Right lobe of liver (tissue), 4 donors: ENCODE measurements around the gene ADPRS.

ENCODE experiments used
- POLR2A ChIP-seq: fragments of 450-650 bp; IDR thresholded peaks from one replicate; pipeline ENCODE4 v1.6.1; 2017; ENCODE audit warnings: antibody characterized with exemption, mild to moderate bottlenecking
- TF ChIP-seq, protein P1 (sequence below), 4 donors: fragments of 200-600 bp in 3 of 4; fragments of 450-650 bp in 1 of 4; IDR thresholded peaks; one replicate each; pipeline versions ENCODE4 v1.5.1 to v1.8.0; 2016 to 2022; ENCODE audit warnings: antibody characterized with exemption in 4 of 4, mild to moderate bottlenecking in 2 of 4
- donor health status: DM: no; HTN: no; CAD: no.
- donor health status: DM: no; HTN: no; CAD: no.
- donor health status: DM: no; HTN: yes; CAD: no.

DNA sequence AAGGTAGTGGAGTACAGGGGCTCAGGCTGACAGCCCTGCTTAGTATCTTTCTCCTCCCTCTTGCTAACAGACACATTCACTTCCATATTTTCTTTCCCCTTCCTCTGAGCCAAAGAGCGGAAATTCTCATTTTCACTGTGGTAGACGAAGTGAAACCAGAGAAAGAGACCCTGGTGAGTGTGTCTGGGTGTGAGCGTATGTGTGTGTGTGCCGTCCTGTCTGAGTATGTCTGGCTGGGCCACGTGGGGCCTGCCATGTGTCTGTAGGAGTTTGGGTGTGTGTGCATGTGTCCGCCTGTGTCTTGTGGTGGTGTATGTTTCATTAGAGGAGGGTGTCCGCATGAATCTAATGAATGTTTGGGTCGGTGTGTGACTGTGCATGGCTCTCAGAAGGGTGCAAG lies 34.7 kb downstream of the ADPRS start:
- TF ChIP-seq, protein P1, sequence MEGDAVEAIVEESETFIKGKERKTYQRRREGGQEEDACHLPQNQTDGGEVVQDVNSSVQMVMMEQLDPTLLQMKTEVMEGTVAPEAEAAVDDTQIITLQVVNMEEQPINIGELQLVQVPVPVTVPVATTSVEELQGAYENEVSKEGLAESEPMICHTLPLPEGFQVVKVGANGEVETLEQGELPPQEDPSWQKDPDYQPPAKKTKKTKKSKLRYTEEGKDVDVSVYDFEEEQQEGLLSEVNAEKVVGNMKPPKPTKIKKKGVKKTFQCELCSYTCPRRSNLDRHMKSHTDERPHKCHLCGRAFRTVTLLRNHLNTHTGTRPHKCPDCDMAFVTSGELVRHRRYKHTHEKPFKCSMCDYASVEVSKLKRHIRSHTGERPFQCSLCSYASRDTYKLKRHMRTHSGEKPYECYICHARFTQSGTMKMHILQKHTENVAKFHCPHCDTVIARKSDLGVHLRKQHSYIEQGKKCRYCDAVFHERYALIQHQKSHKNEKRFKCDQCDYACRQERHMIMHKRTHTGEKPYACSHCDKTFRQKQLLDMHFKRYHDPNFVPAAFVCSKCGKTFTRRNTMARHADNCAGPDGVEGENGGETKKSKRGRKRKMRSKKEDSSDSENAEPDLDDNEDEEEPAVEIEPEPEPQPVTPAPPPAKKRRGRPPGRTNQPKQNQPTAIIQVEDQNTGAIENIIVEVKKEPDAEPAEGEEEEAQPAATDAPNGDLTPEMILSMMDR (IDR thresholded peaks at IDR 0.05), result no peak
- no peak for TF ChIP-seq POLR2A
